ENCODE measurements around the gene NADSYN1.

DNA sequence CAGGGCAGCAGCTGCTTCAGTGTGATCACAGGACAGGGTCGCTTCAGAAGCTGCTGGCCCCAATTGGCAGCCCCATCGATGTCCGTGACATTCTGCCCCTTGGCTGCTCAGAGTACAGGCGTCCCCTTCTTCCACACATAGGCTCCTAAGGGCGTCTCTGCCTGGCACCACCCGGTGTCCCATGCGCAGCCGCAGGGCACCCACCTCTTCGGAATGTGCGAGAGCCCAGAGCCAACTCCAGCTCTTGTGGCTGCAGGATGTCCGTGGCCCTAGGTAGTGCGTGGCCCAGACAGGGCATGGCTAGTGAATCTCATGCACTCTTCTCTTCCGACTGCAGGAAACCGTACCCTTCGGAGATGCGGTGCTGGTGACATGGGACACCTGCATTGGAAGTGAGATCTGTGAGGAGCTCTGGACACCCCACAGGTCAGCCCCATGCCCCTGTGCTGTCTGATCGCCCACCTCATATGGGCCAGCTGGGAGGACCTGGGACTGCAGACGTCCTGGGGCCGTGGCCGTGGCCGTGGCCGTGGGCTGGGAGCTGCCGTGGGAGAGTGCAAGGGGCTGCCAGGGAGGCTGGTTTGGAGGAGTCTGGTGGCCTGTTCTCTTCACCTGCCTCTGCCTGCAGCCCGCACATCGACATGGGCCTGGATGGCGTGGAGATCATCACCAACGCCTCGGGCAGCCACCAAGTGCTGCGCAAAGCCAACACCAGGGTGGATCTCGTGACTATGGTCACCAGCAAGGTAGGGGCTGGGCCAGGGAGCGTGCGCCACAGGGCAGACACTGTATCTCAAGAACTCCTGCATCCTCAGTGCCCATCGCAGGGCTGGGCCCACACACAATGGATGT, 20.2 kb downstream of the NADSYN1 start:
- no peak for TF ChIP-seq EZH2 (IDR thresholded peaks at IDR 0.05; ENCODE audit: borderline replicate concordance, low read length)
- TF ChIP-seq, protein P1, sequence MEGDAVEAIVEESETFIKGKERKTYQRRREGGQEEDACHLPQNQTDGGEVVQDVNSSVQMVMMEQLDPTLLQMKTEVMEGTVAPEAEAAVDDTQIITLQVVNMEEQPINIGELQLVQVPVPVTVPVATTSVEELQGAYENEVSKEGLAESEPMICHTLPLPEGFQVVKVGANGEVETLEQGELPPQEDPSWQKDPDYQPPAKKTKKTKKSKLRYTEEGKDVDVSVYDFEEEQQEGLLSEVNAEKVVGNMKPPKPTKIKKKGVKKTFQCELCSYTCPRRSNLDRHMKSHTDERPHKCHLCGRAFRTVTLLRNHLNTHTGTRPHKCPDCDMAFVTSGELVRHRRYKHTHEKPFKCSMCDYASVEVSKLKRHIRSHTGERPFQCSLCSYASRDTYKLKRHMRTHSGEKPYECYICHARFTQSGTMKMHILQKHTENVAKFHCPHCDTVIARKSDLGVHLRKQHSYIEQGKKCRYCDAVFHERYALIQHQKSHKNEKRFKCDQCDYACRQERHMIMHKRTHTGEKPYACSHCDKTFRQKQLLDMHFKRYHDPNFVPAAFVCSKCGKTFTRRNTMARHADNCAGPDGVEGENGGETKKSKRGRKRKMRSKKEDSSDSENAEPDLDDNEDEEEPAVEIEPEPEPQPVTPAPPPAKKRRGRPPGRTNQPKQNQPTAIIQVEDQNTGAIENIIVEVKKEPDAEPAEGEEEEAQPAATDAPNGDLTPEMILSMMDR (IDR thresholded peaks at IDR 0.05; ENCODE audit: low read length): no peak
